ENCODE measurements around the gene SPINT2. TPM values are rescaled to one million over a fixed set of nuclear protein-coding genes. Genes with fewer than 3 reads are reported as not detected.
A peak's percentile ranks its signal among the peaks of the same experiment; 100 is the strongest.

SPINT2 gene
- total RNA-seq, 1 experiment from 2014 or later: 442 TPM

- intact Hi-C loops (cut with micrococcal nuclease): loop anchor here (2.0 kb wide), 2 partner anchors 31 to 37 kb away; partner anchors contain the start of gene CATSPERG
- peaks cover 39% of the 10 kb centered on the region for H3K4me1 ChIP-seq (ENCODE audit: insufficient read depth, low read length)
These were observed 39.4 kb downstream of the SPINT2 start, which contains the start of gene C19orf33 for GRCh38 chr19:38303517-38304351. TSS of gene C19orf33 (plus strand) at chr19:38304251. CDS start at chr19:38304262, 11 bp downstream.

GRCh38 chr19:38304352-38304865 is 40.0 kb downstream of the SPINT2 start:
- H3K27me3 ChIP-seq (ENCODE audit: low read length): no peaks in the 10 kb centered on the region
- H4K20me1 ChIP-seq (ENCODE audit: low read length): no peaks in the 10 kb centered on the region
- no peaks in the 10 kb centered on the region for H3K9me2 ChIP-seq (replicated peaks; ENCODE audit: low read length)
- ChIA-PET CTCF (interaction anchor here (1.0 kb wide), 1 partner anchor 14 kb away, joined by 4 read pairs; no protein-coding TSS in a partner anchor), POLR2A (ENCODE audit: unreplicated experiment) (interaction anchor here (0.7 to 1.0 kb wide), 2 partner anchors 36 to 38 kb away, joined by 3 read pairs; no protein-coding TSS in a partner anchor)
- no peak overlapping the region for H2AFZ ChIP-seq (ENCODE audit: low read length)
- ATAC-seq: peak; percentile 0; the same call in 1 of the 2 replicates
- H3K9me3 ChIP-seq (ENCODE audit: low read length): no peaks in the 10 kb centered on the region
- peak overlapping the region; percentile 90 for H3K27ac ChIP-seq (ENCODE audit: low read length)
- no peaks in the 10 kb centered on the region for H3K36me3 ChIP-seq (ENCODE audit: low read depth, low read length)
- peak overlapping the region; percentile 98 for H3K4me2 ChIP-seq (ENCODE audit: low read length)
- H3K9ac ChIP-seq (ENCODE audit: low read length): peak overlapping the region; percentile 87
- DNase-seq: no peak
- intact Hi-C loops (cut with micrococcal nuclease): loop anchor here (2.0 kb wide), 2 partner anchors 30 to 38 kb away; partner anchors contain the start of gene CATSPERG
- peak overlapping the region; percentile 84 for H3K4me3 ChIP-seq (ENCODE audit: low read length)
- peaks cover 32% of the 10 kb centered on the region for H3K4me1 ChIP-seq (ENCODE audit: insufficient read depth, low read length)
- H3K79me2 ChIP-seq (ENCODE audit: low read length): peaks cover 31% of the 10 kb centered on the region
- TSS peak; percentile 88 for BruUV-seq (replicated peaks)
- H3F3A ChIP-seq (ENCODE audit: low read length, unreplicated experiment): no peaks in the 10 kb centered on the region
- TF ChIP-seq EZH2phosphoT487 (IDR thresholded peaks at IDR 0.05; ENCODE audit: borderline replicate concordance, low read length) (no peak), CTCF (conservative IDR thresholded peaks at IDR 0.05; ENCODE audit: low read depth, low read length) (no peak), EZH2 (IDR thresholded peaks at IDR 0.05; ENCODE audit: low read length, unreplicated experiment) (no peak)

More at GRCh38 chr19:38303517-38304351, 39.4 kb downstream of the SPINT2 start, which contains the start of gene C19orf33:
- Histone ChIP-seq H2AFZ (ENCODE audit: low read length) (no peak within 1 kb of the TSS), H3K79me2 (ENCODE audit: low read length) (peaks cover 31% of the 10 kb centered on the region), H4K20me1 (ENCODE audit: low read length) (no peaks in the 10 kb centered on the region), H3F3A (ENCODE audit: low read length, unreplicated experiment) (no peaks in the 10 kb centered on the region), H3K4me3 (ENCODE audit: low read length) (peak within 1 kb of the TSS; percentile 84), H3K27ac (ENCODE audit: low read length) (peak within 1 kb of the TSS; percentile 90), H3K27me3 (ENCODE audit: low read length) (no peaks in the 10 kb centered on the region), H3K36me3 (ENCODE audit: low read depth, low read length) (no peaks in the 10 kb centered on the region), H3K9me2 (replicated peaks; ENCODE audit: low read length) (no peaks in the 10 kb centered on the region), H3K9ac (ENCODE audit: low read length) (peak within 1 kb of the TSS; percentile 87), H3K4me2 (ENCODE audit: low read length) (peak within 1 kb of the TSS; percentile 98), H3K9me3 (ENCODE audit: low read length) (no peaks in the 10 kb centered on the region)
- no peak for TF ChIP-seq EZH2 (IDR thresholded peaks at IDR 0.05; ENCODE audit: low read length, unreplicated experiment)
- TF ChIP-seq CTCF (conservative IDR thresholded peaks at IDR 0.05; ENCODE audit: low read depth, low read length): no peak
- no peak for TF ChIP-seq EZH2phosphoT487 (IDR thresholded peaks at IDR 0.05; ENCODE audit: borderline replicate concordance, low read length)
- ATAC-seq: peak; percentile 56
- ChIA-PET POLR2A (ENCODE audit: unreplicated experiment) (interaction anchor here (0.7 kb wide), 1 partner anchor 35 kb away, joined by 3 read pairs; no protein-coding TSS in a partner anchor), CTCF (interaction anchor here (1.0 kb wide), 1 partner anchor 14 kb away, joined by 4 read pairs; no protein-coding TSS in a partner anchor)
- no TSS peak for BruUV-seq (replicated peaks)
- peak; percentile 88 for DNase-seq
